Psoas muscle (tissue), 8 donors: Measurements from ENCODE around the gene MXD4. TPM values are rescaled to one million over a fixed set of nuclear protein-coding genes. Genes with fewer than 3 reads are reported as not detected.
A peak's percentile ranks its signal among the peaks of the same experiment; 100 is the strongest.

ENCODE experiments used
- ATAC-seq, 4 donors: fragments of 200-7000 bp; cut with Tn5 transposase; one replicate each; pipeline ENCODE4 v1.9.1; 2020; ENCODE audit warnings: moderate library complexity in 3 of 4, mild to moderate bottlenecking in 2 of 4
- DNase-seq, 2 donors: peaks; one replicate each; pipeline ENCODE4 v3.0.0-alpha.2; 2020
- H3K27ac ChIP-seq: fragments of 200-600 bp; one replicate; pipeline ENCODE4 v1.8.0; 2022
- H3K27me3 ChIP-seq, 3 donors: fragments of 200-600 bp in 1 of 3; one replicate each; pipeline versions ENCODE4 v1.6.1 to v1.8.0; 2013 to 2022; ENCODE audit warnings: low read length in 2 of 3, mild to moderate bottlenecking in 2 of 3, moderate library complexity in 1 of 3; ENCODE audit not compliant: insufficient read depth in 3 of 3
- H3K36me3 ChIP-seq, 2 donors: fragments of 200-600 bp in 1 of 2; one replicate each; pipeline versions ENCODE4 v1.6.1 to v1.8.0; 2013 to 2022; ENCODE audit warnings: low read depth in 1 of 2, mild to moderate bottlenecking in 1 of 2, moderate library complexity in 1 of 2; ENCODE audit not compliant: insufficient read depth in 1 of 2
- H3K4me1 ChIP-seq: fragments of 200-600 bp; one replicate; pipeline ENCODE4 v1.8.0; 2022
- H3K4me3 ChIP-seq: fragments of 200-600 bp; one replicate; pipeline ENCODE4 v1.8.0; 2022; ENCODE audit warnings: mild to moderate bottlenecking
- H3K9me3 ChIP-seq: fragments of 200-600 bp; one replicate; pipeline ENCODE4 v1.8.0; 2022
- WGBS, 3 donors: extraction: QIAGEN DNeasy Blood & Tissue Kit; methylation state at CpG; one replicate each; pipeline versions ENCODE4 v1.1.6 to v1.1.7; 2013; 5-methylcytosine and 5-hydroxymethylcytosine counted together
- intact Hi-C, 2 donors: fragments of 100-400 bp; cut with DNase I; formaldehyde crosslinking; loops; one replicate each; pipeline versions ENCODE4 v1.11.0 to v1.14.2; 2022
- polyA plus RNA-seq, 3 donors: library from polyadenylated mRNA; stranded (reverse); fragments of 200-250 nt; gene quantifications; one replicate each; pipeline ENCODE4 v1.2.3, GENCODE V29; 2013
- total RNA-seq, 4 donors: library from RNA; stranded (reverse); fragmentation: NEBNext Ultra II Directional in 2 of 4; extraction: Animal tissue kit (Norgen Biotek cat#: 25700) in 2 of 4; gene quantifications; one replicate each; pipeline versions ENCODE4 v1.2.1 to v1.2.4, GENCODE V29; 2021 to 2023
- TF ChIP-seq, protein P1 (sequence below): fragments of 200-600 bp; IDR thresholded peaks from one replicate; pipeline ENCODE4 v1.8.0; 2022; ENCODE audit warnings: antibody characterized with exemption
- donor health status: healthy with polysubstance abuse.
- donor health status: DM: no; HTN: no; CAD: no; lungs with moderate emphysema.
- donor health status: Bipolar disorder and iron deficiency.
- donor health status: healthy.
- donor health status: DM: yes; HTN: yes; CAD: no.
- donor health status: DM: no; HTN: no; CAD: no.
- donor health status: DM: no; HTN: no; CAD: no.
- donor health status: DM: yes; HTN: yes; CAD: no.

The MXD4 gene
- total and polyA plus RNA-seq, 7 donors: 15.4 to 36.7 (median 29.9) TPM

DNA sequence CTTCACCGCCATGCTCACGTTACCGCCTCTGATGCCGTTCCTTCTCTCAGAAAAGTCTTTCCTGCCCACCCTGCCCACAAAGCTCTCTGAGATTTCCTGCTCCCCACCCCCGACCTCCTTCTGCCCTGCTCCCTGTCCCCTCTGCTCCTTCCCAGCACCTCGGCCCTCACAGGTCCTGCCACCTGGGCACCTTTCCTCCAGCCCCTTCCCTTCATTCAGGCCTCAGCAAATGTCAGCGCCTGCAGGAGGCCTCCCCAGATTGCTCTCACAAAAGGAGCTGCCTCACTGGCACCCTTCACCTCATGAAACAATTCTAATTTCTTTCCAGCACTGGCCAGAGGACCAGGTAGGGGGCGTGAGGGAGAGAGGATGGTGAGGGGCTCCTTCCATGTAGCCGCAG, 33.6 kb upstream of the MXD4 start:
- ATAC-seq (no peak), DNase-seq (no peak)
- no peaks in the 10 kb centered on the region for H3K9me3 ChIP-seq
- intact Hi-C loops: no loop called here
- no peak overlapping the region for H3K27ac ChIP-seq
- H3K27me3 ChIP-seq: no peaks in the 10 kb centered on the region
- no peaks in the 10 kb centered on the region for H3K36me3 ChIP-seq
- 92 to 94% (median 92%) methylated on average over 9 of the region's 9 CpGs for WGBS, 3 donors
- TF ChIP-seq, protein P1, sequence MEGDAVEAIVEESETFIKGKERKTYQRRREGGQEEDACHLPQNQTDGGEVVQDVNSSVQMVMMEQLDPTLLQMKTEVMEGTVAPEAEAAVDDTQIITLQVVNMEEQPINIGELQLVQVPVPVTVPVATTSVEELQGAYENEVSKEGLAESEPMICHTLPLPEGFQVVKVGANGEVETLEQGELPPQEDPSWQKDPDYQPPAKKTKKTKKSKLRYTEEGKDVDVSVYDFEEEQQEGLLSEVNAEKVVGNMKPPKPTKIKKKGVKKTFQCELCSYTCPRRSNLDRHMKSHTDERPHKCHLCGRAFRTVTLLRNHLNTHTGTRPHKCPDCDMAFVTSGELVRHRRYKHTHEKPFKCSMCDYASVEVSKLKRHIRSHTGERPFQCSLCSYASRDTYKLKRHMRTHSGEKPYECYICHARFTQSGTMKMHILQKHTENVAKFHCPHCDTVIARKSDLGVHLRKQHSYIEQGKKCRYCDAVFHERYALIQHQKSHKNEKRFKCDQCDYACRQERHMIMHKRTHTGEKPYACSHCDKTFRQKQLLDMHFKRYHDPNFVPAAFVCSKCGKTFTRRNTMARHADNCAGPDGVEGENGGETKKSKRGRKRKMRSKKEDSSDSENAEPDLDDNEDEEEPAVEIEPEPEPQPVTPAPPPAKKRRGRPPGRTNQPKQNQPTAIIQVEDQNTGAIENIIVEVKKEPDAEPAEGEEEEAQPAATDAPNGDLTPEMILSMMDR: no peak
- H3K4me3 ChIP-seq: no peak overlapping the region
- H3K4me1 ChIP-seq: no peaks in the 10 kb centered on the region

- TF ChIP-seq, protein P1: no peak
- no peak overlapping the region for H3K27ac ChIP-seq
- DNase-seq (no peak), ATAC-seq (no peak)
- H3K4me3 ChIP-seq: no peak overlapping the region
- intact Hi-C loops: no loop called here
- 36 to 43% (median 42%) methylated on average over 6 of the region's 6 CpGs for WGBS, 3 donors
- no peaks in the 10 kb centered on the region for H3K36me3 ChIP-seq
- no peaks in the 10 kb centered on the region for H3K27me3 ChIP-seq
- H3K4me1 ChIP-seq: no peaks in the 10 kb centered on the region
- H3K9me3 ChIP-seq: no peaks in the 10 kb centered on the region
Measured at GRCh38 chr4:2292646-2293108, 30.8 kb upstream of the MXD4 start.

GRCh38 chr4:2291705-2292645, 30.1 kb upstream of the MXD4 start:
- ATAC-seq: no peak
- peak in 1 of 2 donors; percentile 14 for DNase-seq
- Histone ChIP-seq H3K9me3 (no peaks in the 10 kb centered on the region), H3K4me3 (no peak overlapping the region), H3K36me3 (no peaks in the 10 kb centered on the region), H3K4me1 (no peaks in the 10 kb centered on the region), H3K27ac (no peak overlapping the region), H3K27me3 (no peaks in the 10 kb centered on the region)
- WGBS, 3 donors: 53 to 60% (median 60%) methylated on average over 20 of the region's 20 CpGs
- TF ChIP-seq, protein P1: no peak
- intact Hi-C loops: no loop called here

DNA sequence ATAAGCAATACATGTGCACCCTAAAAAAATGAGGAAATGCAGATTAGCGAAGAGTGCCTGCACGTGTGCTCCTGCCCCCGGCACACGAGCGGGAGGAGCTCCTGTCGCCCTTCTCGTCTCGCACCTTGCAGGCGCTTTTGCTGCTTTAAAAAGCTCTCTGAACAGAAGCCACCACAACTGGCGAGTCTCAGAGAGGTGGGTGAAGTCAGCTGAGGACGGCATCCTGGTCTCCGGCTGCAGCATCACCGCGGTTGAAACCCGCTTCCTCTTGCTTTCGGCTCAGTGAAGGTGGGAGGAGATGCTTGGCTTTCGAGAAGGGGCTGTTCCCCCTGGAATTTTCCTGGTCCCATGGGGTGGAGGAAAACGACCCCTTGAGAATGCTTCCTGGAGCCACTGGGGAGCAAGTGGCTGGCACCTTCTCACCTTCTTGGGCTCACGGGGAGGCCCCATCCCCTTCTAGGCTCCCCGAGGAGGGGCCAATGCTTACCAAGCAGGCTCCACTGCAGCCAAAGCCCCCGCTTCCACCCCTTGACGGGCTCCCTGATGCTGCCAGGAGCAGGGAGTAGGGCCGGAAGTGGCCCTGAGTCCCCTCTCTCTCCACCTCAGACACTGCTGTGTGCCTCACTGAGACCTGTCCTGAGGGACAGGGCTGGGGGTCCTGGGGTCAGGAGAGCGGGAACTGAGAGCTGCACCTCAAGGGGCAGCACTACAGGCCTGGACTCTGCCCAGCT, 29.2 kb upstream of the MXD4 start:
- whole genome bisulfite sequencing, 3 donors: 80 to 87% (median 85%) methylated on average over 24 of the region's 24 CpGs
- no peak for ATAC-seq
- Histone ChIP-seq H3K4me3 (no peak overlapping the region), H3K27me3 (no peaks in the 10 kb centered on the region), H3K4me1 (no peaks in the 10 kb centered on the region), H3K9me3 (no peaks in the 10 kb centered on the region), H3K27ac (no peak overlapping the region), H3K36me3 (no peaks in the 10 kb centered on the region)
- peak in 1 of 2 donors; percentile 9 for DNase-seq
- intact Hi-C loops: no loop called here
- TF ChIP-seq, protein P1: no peak
